HepG2 (cell line): ENCODE data around the gene RBM28. TPM values are rescaled to one million over a fixed set of nuclear protein-coding genes. Genes with fewer than 3 reads are reported as not detected.
A peak's percentile ranks its signal among the peaks of the same experiment; 100 is the strongest.

Experiments used
- CBX2 ChIP-seq, 2 experiments: fragments of 200-600 bp in 1 of 2; sonication (generic); formaldehyde crosslinking in 1 of 2; IDR thresholded peaks; 2 replicates each; pipeline versions ENCODE4 v1.7.0 to v1.8.1; 2018 to 2022; ENCODE audit warnings: low read depth in 2 of 2, low read length in 1 of 2, mild to moderate bottlenecking in 1 of 2, missing genetic modification reagents in 1 of 2
- HNF4A ChIP-seq: sonication (generic); formaldehyde crosslinking; IDR thresholded peaks from 2 replicates; pipeline ENCODE4 v1.4.0; 2020; ENCODE audit warnings: missing genetic modification reagents
- KDM4B ChIP-seq: sonication (generic); formaldehyde crosslinking; IDR thresholded peaks from 2 replicates; pipeline ENCODE4 v1.4.0; 2020; ENCODE audit warnings: missing genetic modification reagents
- KDM5A ChIP-seq: fragments of 200-600 bp; sonication (generic); IDR thresholded peaks from 2 replicates; pipeline ENCODE4 v1.7.0; 2018; ENCODE audit warnings: antibody characterized with exemption, mild to moderate bottlenecking, low read length, borderline replicate concordance
- MTA3 ChIP-seq: sonication (generic); formaldehyde crosslinking; IDR thresholded peaks from 2 replicates; pipeline ENCODE4 v1.4.0; 2020; ENCODE audit warnings: missing genetic modification reagents
- MZF1 ChIP-seq: sonication (generic); formaldehyde crosslinking; IDR thresholded peaks from 2 replicates; pipeline ENCODE4 v1.8.1; 2023; ENCODE audit warnings: mild to moderate bottlenecking, missing genetic modification reagents, borderline replicate concordance
- PHF8 ChIP-seq: sonication (generic); formaldehyde crosslinking; IDR thresholded peaks from 2 replicates; pipeline ENCODE4 v1.5.0; 2020; ENCODE audit warnings: missing genetic modification reagents
- POLR2AphosphoS5 ChIP-seq: IDR thresholded peaks from 2 replicates; pipeline ENCODE4 v1.6.1; 2012; ENCODE audit warnings: low read depth, low read length
- RCOR2 ChIP-seq: IDR thresholded peaks from 2 replicates; pipeline ENCODE4 v1.6.1; 2016; ENCODE audit warnings: missing biosample characterization, missing genetic modification reagents
- SP5 ChIP-seq: IDR thresholded peaks from 2 replicates; pipeline ENCODE4 v1.6.1; 2016; ENCODE audit warnings: low read depth, borderline replicate concordance
- SRSF9 ChIP-seq: fragments of 200-400 bp; formaldehyde crosslinking; IDR thresholded peaks from 2 replicates; pipeline ENCODE4 v1.6.1; 2018; ENCODE audit warnings: borderline replicate concordance, mild to moderate bottlenecking, low read depth, low read length; ENCODE audit not compliant: insufficient read depth, poor library complexity, severe bottlenecking
- TBX3 ChIP-seq: fragments of 450-650 bp; IDR thresholded peaks from 2 replicates; pipeline ENCODE4 v1.6.1; 2017; ENCODE audit warnings: antibody characterized with exemption, mild to moderate bottlenecking, inconsistent platforms, borderline replicate concordance
- THAP11 ChIP-seq: IDR thresholded peaks from 2 replicates; pipeline ENCODE4 v1.6.1; 2016; ENCODE audit warnings: missing biosample characterization, missing genetic modification reagents
- ZBTB20 ChIP-seq: sonication (generic); formaldehyde crosslinking; IDR thresholded peaks from 2 replicates; pipeline ENCODE4 v1.8.1; 2023; ENCODE audit warnings: missing genetic modification reagents, low read depth, mild to moderate bottlenecking, borderline replicate concordance
- ZNF12 ChIP-seq: sonication (generic); formaldehyde crosslinking; IDR thresholded peaks from 2 replicates; pipeline ENCODE4 v1.5.0; 2020; ENCODE audit warnings: missing genetic modification reagents
- ZNF253 ChIP-seq: sonication (generic); formaldehyde crosslinking; IDR thresholded peaks from 2 replicates; pipeline ENCODE4 v1.8.0; 2022; ENCODE audit warnings: mild to moderate bottlenecking, missing genetic modification reagents, borderline replicate concordance
- ZNF333 ChIP-seq: sonication (generic); formaldehyde crosslinking; IDR thresholded peaks from 2 replicates; pipeline ENCODE4 v1.4.0; 2020; ENCODE audit warnings: mild to moderate bottlenecking, missing genetic modification reagents, borderline replicate concordance
- ZNF501 ChIP-seq: sonication (generic); formaldehyde crosslinking; IDR thresholded peaks from 2 replicates; pipeline ENCODE4 v1.5.1; 2020; ENCODE audit warnings: mild to moderate bottlenecking, moderate library complexity, missing genetic modification reagents
- ZNF570 ChIP-seq: sonication (generic); formaldehyde crosslinking; IDR thresholded peaks from 2 replicates; pipeline ENCODE4 v1.4.0; 2020; ENCODE audit warnings: mild to moderate bottlenecking, missing genetic modification reagents, borderline replicate concordance
- ZNF644 ChIP-seq: IDR thresholded peaks from 2 replicates; pipeline ENCODE4 v1.6.1; 2016; ENCODE audit warnings: low read depth
- ZNF792 ChIP-seq: IDR thresholded peaks from 2 replicates; pipeline ENCODE4 v1.6.1; 2016
- ZSCAN22 ChIP-seq: sonication (generic); formaldehyde crosslinking; IDR thresholded peaks from 2 replicates; pipeline ENCODE4 v1.4.0; 2020; ENCODE audit warnings: mild to moderate bottlenecking, missing genetic modification reagents
- ZXDC ChIP-seq: sonication (generic); formaldehyde crosslinking; IDR thresholded peaks from 2 replicates; pipeline ENCODE4 v1.5.0; 2020; ENCODE audit warnings: mild to moderate bottlenecking, missing genetic modification reagents
- ZZZ3 ChIP-seq: sonication (generic); formaldehyde crosslinking; IDR thresholded peaks from 2 replicates; pipeline ENCODE4 v1.4.0; 2020; ENCODE audit warnings: missing genetic modification reagents, mild to moderate bottlenecking, borderline replicate concordance
- polyA plus RNA-seq, 8 experiments: library from polyadenylated mRNA; depleted of rRNA in 3 of 8; stranded (reverse) in 7 of 8; unstranded in 1 of 8; fragments of >200 nt; fragmentation: Illumina TruSeq in 4 of 8; extraction: Trizol in 4 of 8; gene quantifications; 2 replicates each; pipeline versions ENCODE4 v1.2.1 to v1.2.3, GENCODE V29; 2011 to 2016; ENCODE audit warnings: low read depth in 4 of 8, missing spikeins in 1 of 8, mixed read lengths in 1 of 8; ENCODE audit not compliant: insufficient read depth in 1 of 8
- total RNA-seq, 5 experiments: library from RNA; depleted of rRNA; stranded (reverse); fragments of >200 nt; fragmentation: Illumina TruSeq; extraction: Trizol; gene quantifications; 2 replicates each; pipeline ENCODE4 v1.2.3, GENCODE V29; 2016; ENCODE audit warnings: low read depth in 1 of 5
- TF ChIP-seq, protein P1 (sequence below): sonication (generic); formaldehyde crosslinking; IDR thresholded peaks from 2 replicates; pipeline ENCODE4 v1.5.0; 2020; ENCODE audit warnings: missing genetic modification reagents
- TF ChIP-seq, protein P2 (sequence below): IDR thresholded peaks from 2 replicates; pipeline ENCODE4 v1.6.1; 2016; ENCODE audit warnings: control low read depth

Gene RBM28
- total and polyA plus RNA-seq, 2 of the 13 experiments (the other 11 are each of a cell fraction or from before 2014, with no cell fraction given): 20.5 to 49.0 TPM

- TF ChIP-seq CBX2 (IDR thresholded peaks at IDR 0.05; ENCODE audit: low read depth, low read length) (no peak; the same call in 1 of the 2 replicates), CBX2 (CRISPR knock-in tag; IDR thresholded peaks at IDR 0.05; ENCODE audit: low read depth) (peak; percentile 98), HNF4A (CRISPR knock-in tag) (peak; percentile 27; the same call in 1 of the 2 replicates), THAP11 (CRISPR knock-in tag) (peak; percentile 95), ZNF792 (CRISPR knock-in tag) (peak; percentile 99), SRSF9 (no peak), KDM5A (peak; percentile 98), MZF1 (CRISPR knock-in tag) (no peak), ZZZ3 (peak; percentile 93; the same call in 1 of the 2 replicates), ZSCAN22 (CRISPR knock-in tag) (peak; percentile 85; the same call in 1 of the 2 replicates), ZBTB20 (CRISPR knock-in tag) (peak; percentile 89; the same call in 1 of the 2 replicates), ZXDC (CRISPR knock-in tag) (peak; percentile 87), ZNF12 (CRISPR knock-in tag) (peak; percentile 77), POLR2AphosphoS5 (peak; percentile 94), ZNF501 (CRISPR knock-in tag) (peak; percentile 96), KDM4B (CRISPR knock-in tag) (peak; percentile 84), SP5 (CRISPR knock-in tag) (peak; percentile 81; the same call in 1 of the 2 replicates), RCOR2 (no peak; the same call in 1 of the 2 replicates), ZNF333 (no peak; the same call in 1 of the 2 replicates), PHF8 (CRISPR knock-in tag) (peak; percentile 98), TBX3 (peak; percentile 65), MTA3 (CRISPR knock-in tag) (no peak), ZNF253 (CRISPR knock-in tag) (peak; percentile 100), ZNF644 (no peak), ZNF570 (CRISPR knock-in tag) (peak; percentile 97)
- TF ChIP-seq, protein P1, sequence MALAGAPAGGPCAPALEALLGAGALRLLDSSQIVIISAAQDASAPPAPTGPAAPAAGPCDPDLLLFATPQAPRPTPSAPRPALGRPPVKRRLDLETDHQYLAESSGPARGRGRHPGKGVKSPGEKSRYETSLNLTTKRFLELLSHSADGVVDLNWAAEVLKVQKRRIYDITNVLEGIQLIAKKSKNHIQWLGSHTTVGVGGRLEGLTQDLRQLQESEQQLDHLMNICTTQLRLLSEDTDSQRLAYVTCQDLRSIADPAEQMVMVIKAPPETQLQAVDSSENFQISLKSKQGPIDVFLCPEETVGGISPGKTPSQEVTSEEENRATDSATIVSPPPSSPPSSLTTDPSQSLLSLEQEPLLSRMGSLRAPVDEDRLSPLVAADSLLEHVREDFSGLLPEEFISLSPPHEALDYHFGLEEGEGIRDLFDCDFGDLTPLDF (CRISPR knock-in tag): peak; percentile 84
- TF ChIP-seq, protein P2, sequence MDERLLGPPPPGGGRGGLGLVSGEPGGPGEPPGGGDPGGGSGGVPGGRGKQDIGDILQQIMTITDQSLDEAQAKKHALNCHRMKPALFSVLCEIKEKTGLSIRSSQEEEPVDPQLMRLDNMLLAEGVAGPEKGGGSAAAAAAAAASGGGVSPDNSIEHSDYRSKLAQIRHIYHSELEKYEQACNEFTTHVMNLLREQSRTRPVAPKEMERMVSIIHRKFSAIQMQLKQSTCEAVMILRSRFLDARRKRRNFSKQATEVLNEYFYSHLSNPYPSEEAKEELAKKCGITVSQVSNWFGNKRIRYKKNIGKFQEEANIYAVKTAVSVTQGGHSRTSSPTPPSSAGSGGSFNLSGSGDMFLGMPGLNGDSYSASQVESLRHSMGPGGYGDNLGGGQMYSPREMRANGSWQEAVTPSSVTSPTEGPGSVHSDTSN (CRISPR knock-in tag): no peak
Measured at GRCh38 chr7:128343554-128344430, at the start of gene RBM28 (continued).
